ENCODE data around the gene LMAN2. TPM values are rescaled to one million over a fixed set of nuclear protein-coding genes. Genes with fewer than 3 reads are reported as not detected.
"Not testable (repeated sequence)": the region's sequence is repeated elsewhere in the genome, so short reads cannot be mapped to it uniquely, and the experiment has no call there.

LMAN2 gene
- total RNA-seq, 2 experiments from 2014 or later: 116 to 144 TPM

GRCh38 chr5:177306674-177307543 lies 44.6 kb downstream of the LMAN2 start:
- Histone ChIP-seq H3K79me2 (ENCODE audit: insufficient read depth, low read depth, low read length) (peaks cover 41% of the 10 kb centered on the region), H3K9me2 (ENCODE audit: insufficient read depth, low read length) (no peaks in the 10 kb centered on the region), H3K27ac (ENCODE audit: low read depth, low read length, poor library complexity, severe bottlenecking) (peak overlapping the region; percentile 92), H4K20me1 (ENCODE audit: insufficient read depth, low read length) (peaks cover 29% of the 10 kb centered on the region), H3K9me3 (ENCODE audit: low read length) (no peaks in the 10 kb centered on the region), H3K4me3 (ENCODE audit: low read depth, low read length, poor library complexity, severe bottlenecking) (peak overlapping the region; percentile 50), H3K4me2 (ENCODE audit: low read length) (peak overlapping the region; percentile 69), H3K36me3 (ENCODE audit: insufficient read depth, low read length) (peaks cover 67% of the 10 kb centered on the region), H2AFZ (ENCODE audit: low read length) (no peak overlapping the region), H3K4me1 (ENCODE audit: insufficient read depth, low read length, poor library complexity, severe bottlenecking) (peaks cover 68% of the 10 kb centered on the region)
- DNase-seq (ENCODE audit: low spot score): peak; percentile 28
- no TSS peak for BruUV-seq (replicated peaks)
- TF ChIP-seq CTCF (conservative IDR thresholded peaks at IDR 0.05; ENCODE audit: low read length) (peak; percentile 41), EZH2phosphoT487 (IDR thresholded peaks at IDR 0.05; ENCODE audit: borderline replicate concordance, low read depth, low read length) (no peak)
- intact Hi-C loops (cut with micrococcal nuclease; ENCODE audit: unreplicated experiment): loop anchor here (10.0 kb wide), 1 partner anchor 312 kb away; no protein-coding TSS in a partner anchor
- ChIA-PET POLR2A (no interaction called here), CTCF (ENCODE audit: unreplicated experiment) (no interaction called here)

- CTCF ChIA-PET (ENCODE audit: unreplicated experiment): interaction anchor here (0.6 kb wide), 1 partner anchor 222 kb away, joined by 3 read pairs; no protein-coding TSS in a partner anchor
- Histone ChIP-seq H3K4me3 (ENCODE audit: low read depth, low read length, poor library complexity, severe bottlenecking) (peak overlapping the region; percentile 100), H3K79me2 (ENCODE audit: insufficient read depth, low read depth, low read length) (peaks cover 44% of the 10 kb centered on the region), H3K4me1 (ENCODE audit: insufficient read depth, low read length, poor library complexity, severe bottlenecking) (peaks cover 75% of the 10 kb centered on the region), H4K20me1 (ENCODE audit: insufficient read depth, low read length) (peaks cover 29% of the 10 kb centered on the region), H3K36me3 (ENCODE audit: insufficient read depth, low read length) (peaks cover 74% of the 10 kb centered on the region), H3K4me2 (ENCODE audit: low read length) (peak overlapping the region; percentile 93)
- H2AFZ ChIP-seq (ENCODE audit: low read length); H3K9me3 ChIP-seq (ENCODE audit: low read length); H3K27ac ChIP-seq (ENCODE audit: low read depth, low read length, poor library complexity, severe bottlenecking); H3K9me2 ChIP-seq (ENCODE audit: insufficient read depth, low read length); BruUV-seq (replicated peaks); DNase-seq (ENCODE audit: low spot score); POLR2A ChIA-PET: not testable (repeated sequence)
- intact Hi-C loops (cut with micrococcal nuclease; ENCODE audit: unreplicated experiment): loop anchor here (10.0 kb wide), 1 partner anchor 311 kb away; no protein-coding TSS in a partner anchor
These were observed 45.3 kb downstream of the LMAN2 start for GRCh38 chr5:177306103-177306640.

GRCh38 chr5:177304392-177305119 lies 46.9 kb downstream of the LMAN2 start:
- no TSS peak for BruUV-seq (replicated peaks)
- no peaks in the 10 kb centered on the region for H3K9me2 ChIP-seq (ENCODE audit: insufficient read depth, low read length)
- peaks cover 19% of the 10 kb centered on the region for H4K20me1 ChIP-seq (ENCODE audit: insufficient read depth, low read length)
- peaks cover 78% of the 10 kb centered on the region for H3K4me1 ChIP-seq (ENCODE audit: insufficient read depth, low read length, poor library complexity, severe bottlenecking)
- ChIA-PET POLR2A (interaction anchor here (0.6 to 1.0 kb wide), 2 partner anchors 71 to 191 kb away, joined by 3 to 4 read pairs; no protein-coding TSS in a partner anchor), CTCF (ENCODE audit: unreplicated experiment) (interaction anchor here (0.5 to 0.6 kb wide), 6 partner anchors 39 to 454 kb away, joined by 3 to 10 read pairs (median 4); no protein-coding TSS in a partner anchor)
- no peaks in the 10 kb centered on the region for H3K9me3 ChIP-seq (ENCODE audit: low read length)
- DNase-seq (ENCODE audit: low spot score): peak; percentile 31
- H3K4me2 ChIP-seq (ENCODE audit: low read length): peak overlapping the region; percentile 93
- peaks cover 41% of the 10 kb centered on the region for H3K79me2 ChIP-seq (ENCODE audit: insufficient read depth, low read depth, low read length)
- peak overlapping the region; percentile 100 for H3K4me3 ChIP-seq (ENCODE audit: low read depth, low read length, poor library complexity, severe bottlenecking)
- peak overlapping the region; percentile 68 for H3K27ac ChIP-seq (ENCODE audit: low read depth, low read length, poor library complexity, severe bottlenecking)
- TF ChIP-seq CTCF (conservative IDR thresholded peaks at IDR 0.05; ENCODE audit: low read length) (no peak), EZH2phosphoT487 (IDR thresholded peaks at IDR 0.05; ENCODE audit: borderline replicate concordance, low read depth, low read length) (no peak)
- peaks cover 71% of the 10 kb centered on the region for H3K36me3 ChIP-seq (ENCODE audit: insufficient read depth, low read length)
- no peak overlapping the region for H2AFZ ChIP-seq (ENCODE audit: low read length)
- intact Hi-C loops (cut with micrococcal nuclease; ENCODE audit: unreplicated experiment): loop anchor here (5.0 to 10.0 kb wide), 3 partner anchors 127 to 657 kb away; partner anchors contain the start of gene TSPAN17

Measured in OCI-LY7 (cell line).